ENCODE data around the gene RPS17.

- no peak for TF ChIP-seq CTCF (IDR thresholded peaks at IDR 0.05)
- no peak for TF ChIP-seq POLR2A (IDR thresholded peaks at IDR 0.05)
Measured at GRCh38 chr15:82552861-82553260, 12.6 kb upstream of the RPS17 start.
